ENCODE data around the gene TMEM229B. TPM values are rescaled to one million over a fixed set of nuclear protein-coding genes. Genes with fewer than 3 reads are reported as not detected.

Gene TMEM229B
- total and polyA plus RNA-seq, 7 donors, result 0.14 to 1.2 (median 0.52) TPM

- H3K27ac ChIP-seq, result no peak overlapping the region
- H3K4me3 ChIP-seq, result no peak overlapping the region
- DNase-seq (no peak), ATAC-seq (no peak)
- TF ChIP-seq, protein P1, sequence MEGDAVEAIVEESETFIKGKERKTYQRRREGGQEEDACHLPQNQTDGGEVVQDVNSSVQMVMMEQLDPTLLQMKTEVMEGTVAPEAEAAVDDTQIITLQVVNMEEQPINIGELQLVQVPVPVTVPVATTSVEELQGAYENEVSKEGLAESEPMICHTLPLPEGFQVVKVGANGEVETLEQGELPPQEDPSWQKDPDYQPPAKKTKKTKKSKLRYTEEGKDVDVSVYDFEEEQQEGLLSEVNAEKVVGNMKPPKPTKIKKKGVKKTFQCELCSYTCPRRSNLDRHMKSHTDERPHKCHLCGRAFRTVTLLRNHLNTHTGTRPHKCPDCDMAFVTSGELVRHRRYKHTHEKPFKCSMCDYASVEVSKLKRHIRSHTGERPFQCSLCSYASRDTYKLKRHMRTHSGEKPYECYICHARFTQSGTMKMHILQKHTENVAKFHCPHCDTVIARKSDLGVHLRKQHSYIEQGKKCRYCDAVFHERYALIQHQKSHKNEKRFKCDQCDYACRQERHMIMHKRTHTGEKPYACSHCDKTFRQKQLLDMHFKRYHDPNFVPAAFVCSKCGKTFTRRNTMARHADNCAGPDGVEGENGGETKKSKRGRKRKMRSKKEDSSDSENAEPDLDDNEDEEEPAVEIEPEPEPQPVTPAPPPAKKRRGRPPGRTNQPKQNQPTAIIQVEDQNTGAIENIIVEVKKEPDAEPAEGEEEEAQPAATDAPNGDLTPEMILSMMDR (IDR thresholded peaks at IDR 0.05), result no peak
- H3K4me1 ChIP-seq, result no peaks in the 10 kb centered on the region
- no peaks in the 10 kb centered on the region for H3K9me3 ChIP-seq
- intact Hi-C loops (cut with DNase I), result no loop called here
- no peaks in the 10 kb centered on the region for H3K36me3 ChIP-seq (ENCODE audit: insufficient read depth in 1 of 2, low read depth in 1 of 2)
- peaks cover 0 to 6% (median 1%) of the 10 kb centered on the region in 3 donors for H3K27me3 ChIP-seq (ENCODE audit: insufficient read depth in 3 of 3, low read length in 2 of 3)
- WGBS, 3 donors, result 61 to 72% (median 69%) methylated on average over 3 of the region's 3 CpGs
These were observed 36.1 kb upstream of the TMEM229B start for GRCh38 chr14:67524634-67524963.

- Histone ChIP-seq H3K4me1 (no peaks in the 10 kb centered on the region), H3K27me3 (ENCODE audit: insufficient read depth in 3 of 3, low read length in 2 of 3) (peaks cover 0 to 6% (median 1%) of the 10 kb centered on the region in 3 donors), H3K9me3 (no peaks in the 10 kb centered on the region), H3K4me3 (no peak overlapping the region), H3K36me3 (ENCODE audit: insufficient read depth in 1 of 2, low read depth in 1 of 2) (no peaks in the 10 kb centered on the region), H3K27ac (no peak overlapping the region)
- TF ChIP-seq, protein P1 (IDR thresholded peaks at IDR 0.05), result no peak
- intact Hi-C loops (cut with DNase I), result no loop called here
- DNase-seq, result no peak
- 61 to 66% (median 64%) methylated on average over 7 of the region's 7 CpGs for WGBS, 3 donors
- no peak for ATAC-seq
These were observed 35.5 kb upstream of the TMEM229B start for GRCh38 chr14:67523764-67524633.

GRCh38 chr14:67522270-67522669 is 33.7 kb upstream of the TMEM229B start:
- Histone ChIP-seq H3K4me3 (no peak overlapping the region), H3K36me3 (ENCODE audit: insufficient read depth in 1 of 2, low read depth in 1 of 2) (no peaks in the 10 kb centered on the region), H3K27ac (no peak overlapping the region), H3K4me1 (no peaks in the 10 kb centered on the region), H3K9me3 (no peaks in the 10 kb centered on the region), H3K27me3 (ENCODE audit: insufficient read depth in 3 of 3, low read length in 2 of 3) (peaks cover 0 to 6% (median 1%) of the 10 kb centered on the region in 3 donors)
- ATAC-seq, result no peak
- WGBS, 3 donors, result 40 to 42% (median 40%) methylated on average over 2 of the region's 2 CpGs
- DNase-seq, result no peak
- intact Hi-C loops (cut with DNase I), result no loop called here
- TF ChIP-seq, protein P1 (IDR thresholded peaks at IDR 0.05), result no peak

- 91 to 96% (median 95%) methylated on average over 1 of the region's 1 CpG for WGBS, 3 donors
These were observed 32.0 kb upstream of the TMEM229B start for GRCh38 chr14:67520482-67520881.

More at GRCh38 chr14:67520482-67520881, 32.0 kb upstream of the TMEM229B start:
- no peak overlapping the region for H3K27ac ChIP-seq
- no peaks in the 10 kb centered on the region for H3K36me3 ChIP-seq (ENCODE audit: insufficient read depth in 1 of 2, low read depth in 1 of 2)
- no peak for ATAC-seq
- no peak for DNase-seq
- H3K4me1 ChIP-seq, result no peaks in the 10 kb centered on the region
- H3K9me3 ChIP-seq, result no peaks in the 10 kb centered on the region
- intact Hi-C loops (cut with DNase I), result no loop called here
- TF ChIP-seq, protein P1 (IDR thresholded peaks at IDR 0.05), result no peak
- H3K27me3 ChIP-seq (ENCODE audit: insufficient read depth in 3 of 3, low read length in 2 of 3), result peaks cover 0 to 6% (median 1%) of the 10 kb centered on the region in 3 donors
- H3K4me3 ChIP-seq, result no peak overlapping the region
